CD4-positive, alpha-beta memory T cell (primary cell): ENCODE measurements around the gene ATP2B2. TPM values are rescaled to one million over a fixed set of nuclear protein-coding genes. Genes with fewer than 3 reads are reported as not detected.
A peak's percentile ranks its signal among the peaks of the same experiment; 100 is the strongest.

Source experiments
- CTCF ChIA-PET: fragments of 350-600 bp; sonication (Branson Sonifier 250); formaldehyde crosslinking; loops from one replicate; lab custom pipeline; 2021; ENCODE audit warnings: inconsistent platforms; ENCODE audit not compliant: partially characterized antibody; lab: Charles Lee
- POLR2A ChIA-PET: fragments of 350-600 bp; sonication (Branson Sonifier 250); formaldehyde crosslinking; loops from one replicate; lab custom pipeline; 2021; ENCODE audit not compliant: partially characterized antibody; lab: Charles Lee
- DNase-seq, 5 donors: peaks; one replicate each; pipeline versions ENCODE4 v3.0.0 to v3.0.0-alpha.2; 2020 to 2022; ENCODE audit warnings: mixed read lengths in 1 of 5
- H3K27ac ChIP-seq: one replicate; pipeline ENCODE4 v1.7.0; 2013; ENCODE audit warnings: low read depth, low read length
- H3K27me3 ChIP-seq: 2 replicates; pipeline ENCODE4 v1.7.0; 2013; ENCODE audit warnings: mild to moderate bottlenecking, low read length, moderate library complexity; ENCODE audit not compliant: insufficient read depth
- H3K36me3 ChIP-seq: 2 replicates; pipeline ENCODE4 v1.7.0; 2013; ENCODE audit warnings: mild to moderate bottlenecking, low read length, moderate library complexity; ENCODE audit not compliant: insufficient read depth
- H3K4me1 ChIP-seq: 2 replicates; pipeline ENCODE4 v1.7.0; 2013; ENCODE audit warnings: mild to moderate bottlenecking, low read length, moderate library complexity; ENCODE audit not compliant: insufficient read depth
- H3K4me3 ChIP-seq, 2 donors: one replicate each; pipeline ENCODE4 v1.7.0; 2013; ENCODE audit warnings: low read length in 2 of 2, mild to moderate bottlenecking in 1 of 2
- H3K9me3 ChIP-seq, 2 donors: one replicate each; pipeline ENCODE4 v1.7.0; 2013; ENCODE audit warnings: low read length in 2 of 2, control low read depth in 1 of 2; ENCODE audit not compliant: control insufficient read depth in 1 of 2
- H3K27ac Mint-ChIP-seq, 7 donors: one replicate each; pipeline ENCODE4 v1.8.0; 2020 to 2021; ENCODE audit warnings: mixed read lengths in 7 of 7, mild to moderate bottlenecking in 6 of 7, inconsistent platforms in 3 of 7, moderate library complexity in 3 of 7
- H3K27me3 Mint-ChIP-seq, 2 donors: one replicate each; pipeline ENCODE4 v1.8.0; 2020 to 2021; ENCODE audit warnings: mixed read lengths in 2 of 2
- H3K36me3 Mint-ChIP-seq, 2 donors: one replicate each; pipeline ENCODE4 v1.8.0; 2020 to 2021; ENCODE audit warnings: mixed read lengths in 2 of 2, inconsistent platforms in 1 of 2, mild to moderate bottlenecking in 1 of 2
- H3K4me1 Mint-ChIP-seq, 4 donors: one replicate each; pipeline ENCODE4 v1.8.0; 2020 to 2021; ENCODE audit warnings: mixed read lengths in 4 of 4, mild to moderate bottlenecking in 1 of 4
- H3K4me3 Mint-ChIP-seq, 8 donors: one replicate each; pipeline ENCODE4 v1.8.0; 2020 to 2021; ENCODE audit warnings: mixed read lengths in 8 of 8, mild to moderate bottlenecking in 7 of 8, moderate library complexity in 6 of 8, inconsistent platforms in 3 of 8
- H3K9me3 Mint-ChIP-seq, 8 donors: one replicate each; pipeline ENCODE4 v1.8.0; 2020 to 2021; ENCODE audit warnings: mixed read lengths in 8 of 8, mild to moderate bottlenecking in 5 of 8, inconsistent platforms in 3 of 8, moderate library complexity in 1 of 8
- intact Hi-C: fragments of 100-400 bp; cut with micrococcal nuclease; formaldehyde crosslinking; loops from one replicate; pipeline ENCODE4 v1.15.1; 2023
- polyA plus RNA-seq, 2 donors: library from polyadenylated mRNA; unstranded; fragments of 300-500 nt; fragmentation: Illumina TruSeq; gene quantifications; one replicate each; pipeline ENCODE4 v1.2.3, GENCODE V29; 2021
- total RNA-seq, 2 experiments: library from RNA; stranded (reverse); gene quantifications; one replicate each; pipeline ENCODE4 v1.2.3, GENCODE V29; 2021

The ATP2B2 gene
- total and polyA plus RNA-seq, 4 experiments from 2014 or later: not detected

GRCh38 chr3:10337323-10338163 lies 167.8 kb downstream of the ATP2B2 start:
- POLR2A ChIA-PET: no interaction called here
- H3K4me3 Mint-ChIP-seq: no peak overlapping the region
- CTCF ChIA-PET: interaction anchor here (0.7 to 4.7 kb wide), 4 partner anchors 9 to 493 kb away, joined by 3 to 27 read pairs (median 4); no protein-coding TSS in a partner anchor
- peaks cover 0 to 1% of the 10 kb centered on the region in 2 donors for H3K27me3 Mint-ChIP-seq
- DNase-seq: no peak
- intact Hi-C loops: no loop called here
- Histone ChIP-seq H3K9me3 (no peaks in the 10 kb centered on the region), H3K4me1 (no peaks in the 10 kb centered on the region), H3K36me3 (no peaks in the 10 kb centered on the region), H3K27me3 (no peaks in the 10 kb centered on the region), H3K27ac (no peak overlapping the region), H3K4me3 (no peak overlapping the region)
- no peaks in the 10 kb centered on the region for H3K36me3 Mint-ChIP-seq
- H3K27ac Mint-ChIP-seq: no peak overlapping the region
- no peaks in the 10 kb centered on the region for H3K9me3 Mint-ChIP-seq
- H3K4me1 Mint-ChIP-seq: peaks cover 3 to 5% (median 4%) of the 10 kb centered on the region in 4 donors

- DNase-seq: no peak
- Histone ChIP-seq H3K9me3 (no peaks in the 10 kb centered on the region), H3K27ac (no peak overlapping the region), H3K27me3 (no peaks in the 10 kb centered on the region), H3K4me3 (no peak overlapping the region), H3K36me3 (no peaks in the 10 kb centered on the region), H3K4me1 (no peaks in the 10 kb centered on the region)
- Mint-ChIP-seq H3K27me3 (peaks cover 1 to 2% of the 10 kb centered on the region in 2 donors), H3K4me3 (no peak overlapping the region), H3K4me1 (peaks cover 3 to 5% (median 4%) of the 10 kb centered on the region in 4 donors), H3K9me3 (no peaks in the 10 kb centered on the region), H3K36me3 (no peaks in the 10 kb centered on the region), H3K27ac (no peak overlapping the region)
- POLR2A ChIA-PET: no interaction called here
- intact Hi-C loops: no loop called here
- CTCF ChIA-PET: interaction anchor here (1.0 kb wide), 1 partner anchor 404 kb away, joined by 3 read pairs; no protein-coding TSS in a partner anchor
Measured at GRCh38 chr3:10336761-10337160, 168.6 kb downstream of the ATP2B2 start.

GRCh38 chr3:10335871-10336622 lies 169.3 kb downstream of the ATP2B2 start:
- Mint-ChIP-seq H3K4me1 (peaks cover 3 to 5% (median 4%) of the 10 kb centered on the region in 4 donors), H3K9me3 (no peaks in the 10 kb centered on the region), H3K36me3 (no peaks in the 10 kb centered on the region), H3K4me3 (no peak overlapping the region), H3K27ac (no peak overlapping the region), H3K27me3 (peaks cover 1 to 2% of the 10 kb centered on the region in 2 donors)
- Histone ChIP-seq H3K27ac (no peak overlapping the region), H3K36me3 (no peaks in the 10 kb centered on the region), H3K4me1 (no peaks in the 10 kb centered on the region), H3K9me3 (no peaks in the 10 kb centered on the region), H3K27me3 (no peaks in the 10 kb centered on the region), H3K4me3 (no peak overlapping the region)
- CTCF ChIA-PET: interaction anchor here (2.4 kb wide), 1 partner anchor 9 kb away, joined by 7 read pairs; no protein-coding TSS in a partner anchor
- POLR2A ChIA-PET: no interaction called here
- DNase-seq: no peak
- intact Hi-C loops: no loop called here

- no peak for DNase-seq
- intact Hi-C loops: no loop called here
- no peaks in the 10 kb centered on the region for H3K36me3 Mint-ChIP-seq
- no peaks in the 10 kb centered on the region for H3K9me3 ChIP-seq
- no peaks in the 10 kb centered on the region for H3K27me3 ChIP-seq
- ChIA-PET CTCF (interaction anchor here (0.8 to 2.4 kb wide), 3 partner anchors 10 to 451 kb away, joined by 3 to 7 read pairs (median 5); partner anchors contain the start of gene SEC13), POLR2A (interaction anchor here (1.0 kb wide), 1 partner anchor 15 kb away, joined by 3 read pairs; the partner anchor contains the start of gene SEC13)
- H3K27me3 Mint-ChIP-seq: peaks cover 1 to 2% of the 10 kb centered on the region in 2 donors
- no peak overlapping the region for H3K4me3 ChIP-seq
- H3K9me3 Mint-ChIP-seq: no peaks in the 10 kb centered on the region
- no peaks in the 10 kb centered on the region for H3K4me1 ChIP-seq
- no peak overlapping the region for H3K27ac ChIP-seq
- no peak overlapping the region for H3K27ac Mint-ChIP-seq
- no peaks in the 10 kb centered on the region for H3K36me3 ChIP-seq
- no peak overlapping the region for H3K4me3 Mint-ChIP-seq
- H3K4me1 Mint-ChIP-seq: peaks cover 3 to 5% (median 4%) of the 10 kb centered on the region in 4 donors
Measured at GRCh38 chr3:10335190-10335738, 170.1 kb downstream of the ATP2B2 start.

GRCh38 chr3:10334459-10334858 lies 170.9 kb downstream of the ATP2B2 start:
- no peaks in the 10 kb centered on the region for H3K36me3 Mint-ChIP-seq
- intact Hi-C loops: no loop called here
- no peaks in the 10 kb centered on the region for H3K9me3 Mint-ChIP-seq
- no peaks in the 10 kb centered on the region for H3K27me3 ChIP-seq
- H3K36me3 ChIP-seq: no peaks in the 10 kb centered on the region
- CTCF ChIA-PET: interaction anchor here (0.8 to 2.4 kb wide), 3 partner anchors 11 to 450 kb away, joined by 3 to 7 read pairs (median 5); partner anchors contain the start of gene SEC13
- H3K9me3 ChIP-seq: no peaks in the 10 kb centered on the region
- H3K27me3 Mint-ChIP-seq: peaks cover 5% of the 10 kb centered on the region in 2 donors
- no peaks in the 10 kb centered on the region for H3K4me1 ChIP-seq
- peak overlapping the region in 1 of 7 donors; percentile 20 for H3K27ac Mint-ChIP-seq
- no peak overlapping the region for H3K4me3 ChIP-seq
- H3K4me1 Mint-ChIP-seq: peaks cover 3 to 5% (median 4%) of the 10 kb centered on the region in 4 donors
- H3K27ac ChIP-seq: no peak overlapping the region
- DNase-seq: no peak
- POLR2A ChIA-PET: interaction anchor here (1.0 kb wide), 1 partner anchor 14 kb away, joined by 3 read pairs; the partner anchor contains the start of gene SEC13
- H3K4me3 Mint-ChIP-seq: no peak overlapping the region

GRCh38 chr3:10334042-10334441 lies 171.3 kb downstream of the ATP2B2 start:
- Histone ChIP-seq H3K9me3 (no peaks in the 10 kb centered on the region), H3K27ac (no peak overlapping the region), H3K27me3 (no peaks in the 10 kb centered on the region), H3K36me3 (no peaks in the 10 kb centered on the region), H3K4me1 (no peaks in the 10 kb centered on the region), H3K4me3 (no peak overlapping the region)
- Mint-ChIP-seq H3K27ac (no peak overlapping the region), H3K27me3 (peaks cover 9 to 10% of the 10 kb centered on the region in 2 donors), H3K9me3 (no peaks in the 10 kb centered on the region), H3K36me3 (no peaks in the 10 kb centered on the region), H3K4me1 (peaks cover 3 to 5% (median 4%) of the 10 kb centered on the region in 4 donors), H3K4me3 (no peak overlapping the region)
- ChIA-PET POLR2A (no interaction called here), CTCF (interaction anchor here (2.1 to 2.4 kb wide), 2 partner anchors 11 to 13 kb away, joined by 5 to 7 read pairs; partner anchors contain the start of gene SEC13)
- no peak for DNase-seq
- intact Hi-C loops: no loop called here
